HepG2 (cell line): ENCODE data around the gene WNT2B. TPM values are rescaled to one million over a fixed set of nuclear protein-coding genes. Genes with fewer than 3 reads are reported as not detected.

Source experiments
- ATAC-seq: fragments of 200-7000 bp; cut with Tn5 transposase; 3 replicates; pipeline ENCODE4 v1.9.1; 2020; ENCODE audit warnings: mild to moderate bottlenecking, moderate library complexity
- BruUV-seq: library from RNA; stranded (reverse); fragments of 400-500 nt; replicated peaks from 2 replicates; lab custom pipeline; 2021; lab: Mats Ljungman, UMichigan
- CTCF ChIA-PET: fragments of 300-600 bp; formaldehyde crosslinking; extraction: SDS; loops from one replicate; lab custom pipeline; 2021; ENCODE audit warnings: low total read pairs, inconsistent platforms, low intra/inter-chr PET ratio; lab: Yijun Ruan, JAX
- POLR2A ChIA-PET: fragments of 350-600 bp; sonication (Branson Sonifier 250); formaldehyde crosslinking; loops from one replicate; lab custom pipeline; 2020; ENCODE audit warnings: antibody characterized with exemption, inconsistent platforms; lab: Yijun Ruan, JAX
- DNase-seq: peaks from one replicate; pipeline ENCODE4 v3.0.0-alpha.2; 2015; ENCODE audit warnings: low spot score
- FAIRE-seq: peaks from 3 replicates; lab custom pipeline; 2011; peaks lifted over from hg19 to GRCh38; lab: Jason Lieb, UNC
- H2AFZ ChIP-seq: one replicate; pipeline ENCODE4 v1.6.1; 2011; ENCODE audit warnings: low read length, inconsistent platforms
- H3K27ac ChIP-seq: fragments of 300-600 bp; 3 replicates; pipeline ENCODE4 v1.8.0; 2011; ENCODE audit warnings: mixed run types, mild to moderate bottlenecking, mixed read lengths, low read length, inconsistent platforms; ENCODE audit not compliant: insufficient read depth; ENCODE audit errors: extremely low read length
- H3K27me3 ChIP-seq, 2 experiments: fragments of 200-600 bp in 1 of 2; 2 replicates in 1 of 2; 3 replicates in 1 of 2; pipeline versions ENCODE4 v1.6.0 to v1.8.0; 2011; ENCODE audit warnings: low read length in 2 of 2, mild to moderate bottlenecking in 2 of 2, moderate library complexity in 2 of 2, inconsistent platforms in 1 of 2; ENCODE audit not compliant: insufficient read depth in 2 of 2, control insufficient read depth in 1 of 2
- H3K36me3 ChIP-seq, 2 experiments: fragments of 200-600 bp in 1 of 2; replicated peaks in 1 of 2; 2 replicates in 1 of 2; 3 replicates in 1 of 2; pipeline versions ENCODE4 v1.5.1 to v1.8.0; 2011; ENCODE audit warnings: low read length in 2 of 2, inconsistent platforms in 1 of 2; ENCODE audit not compliant: insufficient read depth in 2 of 2, control insufficient read depth in 1 of 2
- H3K4me1 ChIP-seq: 2 replicates; pipeline ENCODE4 v1.5.1; 2012; ENCODE audit warnings: low read length, inconsistent platforms; ENCODE audit not compliant: insufficient read depth
- H3K4me2 ChIP-seq: 2 replicates; pipeline ENCODE4 v1.6.0; 2011; ENCODE audit warnings: low read depth, low read length, inconsistent platforms
- H3K4me3 ChIP-seq, 3 experiments: fragments of 200-600 bp in 1 of 3; sonication (generic), shearing (Covaris generic) in 1 of 3; replicated peaks in 1 of 3; 2 replicates each; pipeline ENCODE4 v1.5.1; 2011 to 2016; ENCODE audit warnings: low read length in 3 of 3, inconsistent platforms in 2 of 3, low read depth in 2 of 3, mild to moderate bottlenecking in 2 of 3, control low read depth in 1 of 3, mixed read lengths in 1 of 3; ENCODE audit not compliant: insufficient read depth in 1 of 3
- H3K79me2 ChIP-seq: one replicate; pipeline ENCODE4 v1.6.1; 2011; ENCODE audit warnings: low read length, inconsistent platforms; ENCODE audit not compliant: insufficient read depth
- H3K9ac ChIP-seq: 2 replicates; pipeline ENCODE4 v1.6.0; 2011; ENCODE audit warnings: mild to moderate bottlenecking, low read depth, low read length, inconsistent platforms; ENCODE audit not compliant: insufficient read depth
- H3K9me3 ChIP-seq: 2 replicates; pipeline ENCODE4 v1.5.1; 2012; ENCODE audit warnings: mild to moderate bottlenecking, low read length
- H4K20me1 ChIP-seq: 2 replicates; pipeline ENCODE4 v1.6.0; 2011; ENCODE audit warnings: inconsistent platforms, mild to moderate bottlenecking, low read length, moderate library complexity; ENCODE audit not compliant: insufficient read depth
- KAT2B ChIP-seq: fragments of 150-350 bp; IDR thresholded peaks from 2 replicates; pipeline ENCODE4 v1.6.1; 2014; ENCODE audit warnings: low read depth, low read length, borderline replicate concordance
- RXRA ChIP-seq: sonication (generic); formaldehyde crosslinking; IDR thresholded peaks from 2 replicates; pipeline ENCODE4 v1.5.1; 2020; ENCODE audit warnings: missing genetic modification reagents
- RXRB ChIP-seq: IDR thresholded peaks from 2 replicates; pipeline ENCODE4 v1.6.1; 2016; ENCODE audit warnings: borderline replicate concordance, missing genetic modification reagents, missing compliant biosample characterization
- SKI ChIP-seq: fragments of 450-650 bp; IDR thresholded peaks from one replicate; pipeline ENCODE4 v1.6.1; 2018; ENCODE audit warnings: mild to moderate bottlenecking; ENCODE audit not compliant: partially characterized antibody
- SP4 ChIP-seq: sonication (generic); formaldehyde crosslinking; IDR thresholded peaks from 2 replicates; pipeline ENCODE4 v1.8.1; 2023; ENCODE audit warnings: mild to moderate bottlenecking, missing genetic modification reagents
- STAG1 ChIP-seq: sonication (generic); formaldehyde crosslinking; IDR thresholded peaks from 2 replicates; pipeline ENCODE4 v1.4.0; 2020; ENCODE audit warnings: missing genetic modification reagents
- TGIF2 ChIP-seq: IDR thresholded peaks from 2 replicates; pipeline ENCODE4 v1.6.1; 2016; ENCODE audit warnings: control low read depth, missing compliant biosample characterization
- WGBS: methylation state at CpG from one replicate; pipeline ENCODE4 v1.1.6; 2017; ENCODE audit warnings: low lambda C conversion rate; 5-methylcytosine and 5-hydroxymethylcytosine counted together
- in situ Hi-C: cut with HindIII; loops from 2 replicates; pipeline ENCODE4 v1.10.0; 2017; ENCODE audit warnings: low pct_unique_long_range_greater_than_20kb; ENCODE audit not compliant: extremely low pct_ligation_motif_present
- intact Hi-C: fragments of 100-400 bp; cut with micrococcal nuclease; formaldehyde crosslinking; loops from one replicate; pipeline ENCODE4 v1.10.0; 2022; ENCODE audit not compliant: unreplicated experiment
- polyA plus RNA-seq, 8 experiments: library from polyadenylated mRNA; depleted of rRNA in 3 of 8; stranded (reverse) in 7 of 8; unstranded in 1 of 8; fragments of >200 nt; fragmentation: Illumina TruSeq in 4 of 8; extraction: Trizol in 4 of 8; gene quantifications; 2 replicates each; pipeline versions ENCODE4 v1.2.1 to v1.2.3, GENCODE V29; 2011 to 2016; ENCODE audit warnings: low read depth in 4 of 8, missing spikeins in 1 of 8, mixed read lengths in 1 of 8; ENCODE audit not compliant: insufficient read depth in 1 of 8
- total RNA-seq, 5 experiments: library from RNA; depleted of rRNA; stranded (reverse); fragments of >200 nt; fragmentation: Illumina TruSeq; extraction: Trizol; gene quantifications; 2 replicates each; pipeline ENCODE4 v1.2.3, GENCODE V29; 2016; ENCODE audit warnings: low read depth in 1 of 5
- TF ChIP-seq, protein P1 (sequence below): sonication (generic); formaldehyde crosslinking; IDR thresholded peaks from 2 replicates; pipeline ENCODE4 v1.4.0; 2020; ENCODE audit warnings: missing genetic modification reagents, mild to moderate bottlenecking, borderline replicate concordance
- TF ChIP-seq, protein P2 (sequence below): sonication (generic); formaldehyde crosslinking; IDR thresholded peaks from 2 replicates; pipeline ENCODE4 v1.4.0; 2020; ENCODE audit warnings: mild to moderate bottlenecking, missing genetic modification reagents

WNT2B gene
- total and polyA plus RNA-seq, 2 of the 13 experiments (the other 11 are each of a cell fraction or from before 2014, with no cell fraction given) = 0.11 to 0.32 TPM

DNA sequence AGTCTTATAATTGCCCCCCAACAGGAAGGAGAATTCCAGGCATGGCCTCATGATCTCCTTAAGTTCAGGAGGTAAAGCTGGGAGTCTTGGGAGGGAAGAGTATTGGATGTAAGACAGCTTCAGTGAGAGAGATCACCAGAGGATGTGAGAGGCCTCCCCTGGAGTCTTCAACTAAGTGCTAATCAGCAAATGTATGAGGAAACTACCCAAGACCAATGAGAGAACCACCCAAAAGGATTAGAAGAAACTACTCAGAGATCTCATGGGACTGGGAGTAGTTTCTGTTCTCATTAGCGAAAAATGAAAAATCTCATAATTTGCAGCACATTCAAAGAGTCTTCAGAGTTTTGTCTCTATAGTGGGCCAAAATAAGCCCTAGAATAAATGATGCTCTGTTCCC is 36.6 kb upstream of the WNT2B start:
- no peak for FAIRE-seq
- TF ChIP-seq KAT2B = no peak
- TF ChIP-seq, protein P1, sequence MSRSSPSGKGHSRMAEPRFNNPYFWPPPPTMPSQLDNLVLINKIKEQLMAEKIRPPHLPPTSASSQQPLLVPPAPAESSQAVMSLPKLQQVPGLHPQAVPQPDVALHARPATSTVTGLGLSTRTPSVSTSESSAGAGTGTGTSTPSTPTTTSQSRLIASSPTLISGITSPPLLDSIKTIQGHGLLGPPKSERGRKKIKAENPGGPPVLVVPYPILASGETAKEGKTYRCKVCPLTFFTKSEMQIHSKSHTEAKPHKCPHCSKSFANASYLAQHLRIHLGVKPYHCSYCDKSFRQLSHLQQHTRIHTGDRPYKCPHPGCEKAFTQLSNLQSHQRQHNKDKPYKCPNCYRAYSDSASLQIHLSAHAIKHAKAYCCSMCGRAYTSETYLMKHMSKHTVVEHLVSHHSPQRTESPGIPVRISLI (CRISPR knock-in tag) = no peak
- TF ChIP-seq SKI = no peak
- no peak for TF ChIP-seq TGIF2 (CRISPR knock-in tag)
- TF ChIP-seq, protein P2, sequence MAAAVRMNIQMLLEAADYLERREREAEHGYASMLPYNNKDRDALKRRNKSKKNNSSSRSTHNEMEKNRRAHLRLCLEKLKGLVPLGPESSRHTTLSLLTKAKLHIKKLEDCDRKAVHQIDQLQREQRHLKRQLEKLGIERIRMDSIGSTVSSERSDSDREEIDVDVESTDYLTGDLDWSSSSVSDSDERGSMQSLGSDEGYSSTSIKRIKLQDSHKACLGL (CRISPR knock-in tag) = no peak
- no peak for TF ChIP-seq RXRB (CRISPR knock-in tag)
- no peak for TF ChIP-seq RXRA
- TF ChIP-seq SP4 (CRISPR knock-in tag) = no peak
- TF ChIP-seq STAG1 (CRISPR knock-in tag) = no peak
- Histone ChIP-seq H4K20me1 (no peaks in the 10 kb centered on the region), H3K4me1 (no peaks in the 10 kb centered on the region), H3K9ac (no peak overlapping the region), H3K4me2 (no peak overlapping the region), H3K4me3 (no peak overlapping the region), H3K36me3 (no peaks in the 10 kb centered on the region), H2AFZ (no peak overlapping the region), H3K27me3 (0 out of 5 replicates have a peak, but pooled peaks cover 0 to under 1% of the 10 kb centered on the region in 2 experiments), H3K79me2 (no peaks in the 10 kb centered on the region), H3K27ac (no peak overlapping the region), H3K9me3 (no peaks in the 10 kb centered on the region)
- ChIA-PET POLR2A (no interaction called here), CTCF (no interaction called here)
- intact Hi-C loops (no loop called here), in situ Hi-C loops (no loop called here)
- no peak for ATAC-seq
- WGBS = 93% methylated on average over 1 of the region's 1 CpG
- BruUV-seq = no TSS peak
- no peak for DNase-seq
